Omental fat pad (tissue), 4 donors: ENCODE measurements around the gene BFAR. TPM values are rescaled to one million over a fixed set of nuclear protein-coding genes. Genes with fewer than 3 reads are reported as not detected.

Experiments used
- ATAC-seq: fragments of 150-250 bp; one replicate; pipeline ENCODE4 v1.9.1; 2016; ENCODE audit warnings: mild to moderate bottlenecking, moderate library complexity; ENCODE audit not compliant: low FRiP score
- DNase-seq: peaks from one replicate; pipeline ENCODE4 v3.0.0-alpha.2; 2019; ENCODE audit warnings: low spot score
- total RNA-seq, 4 donors: library from RNA; depleted of rRNA; stranded (reverse); fragments of >200 nt; gene quantifications; one replicate each; pipeline ENCODE4 v1.1.0, GENCODE V29; 2016
- TF ChIP-seq, protein P1 (sequence below), 3 donors: fragments of 450-650 bp; IDR thresholded peaks; one replicate each; pipeline ENCODE4 v1.5.1; 2016 to 2017; ENCODE audit warnings: antibody characterized with exemption in 3 of 3, mild to moderate bottlenecking in 3 of 3, moderate library complexity in 2 of 3

Gene BFAR
- total RNA-seq, 4 donors from 2014 or later, result 47.3 to 73.0 (median 61.5) TPM

DNA sequence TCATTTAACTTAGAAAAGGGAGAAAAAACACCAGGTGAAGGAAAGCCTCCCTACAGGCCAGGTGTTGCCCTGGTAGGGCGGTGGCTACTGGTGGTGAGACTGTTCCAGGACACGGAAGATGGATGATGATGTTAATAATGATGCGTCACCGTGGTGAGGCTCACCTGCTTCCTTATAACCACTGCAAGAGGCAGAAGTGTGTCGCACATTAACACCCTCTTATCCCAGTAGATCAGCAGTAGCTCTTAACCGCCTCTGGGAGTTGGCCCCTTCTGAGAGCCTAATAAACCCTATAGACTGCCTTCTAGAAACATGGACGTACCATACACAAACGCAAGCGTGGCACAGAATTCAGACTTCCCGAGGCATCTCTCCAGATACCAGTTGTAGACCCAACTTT lies 7.8 kb downstream of the BFAR start:
- TF ChIP-seq, protein P1, sequence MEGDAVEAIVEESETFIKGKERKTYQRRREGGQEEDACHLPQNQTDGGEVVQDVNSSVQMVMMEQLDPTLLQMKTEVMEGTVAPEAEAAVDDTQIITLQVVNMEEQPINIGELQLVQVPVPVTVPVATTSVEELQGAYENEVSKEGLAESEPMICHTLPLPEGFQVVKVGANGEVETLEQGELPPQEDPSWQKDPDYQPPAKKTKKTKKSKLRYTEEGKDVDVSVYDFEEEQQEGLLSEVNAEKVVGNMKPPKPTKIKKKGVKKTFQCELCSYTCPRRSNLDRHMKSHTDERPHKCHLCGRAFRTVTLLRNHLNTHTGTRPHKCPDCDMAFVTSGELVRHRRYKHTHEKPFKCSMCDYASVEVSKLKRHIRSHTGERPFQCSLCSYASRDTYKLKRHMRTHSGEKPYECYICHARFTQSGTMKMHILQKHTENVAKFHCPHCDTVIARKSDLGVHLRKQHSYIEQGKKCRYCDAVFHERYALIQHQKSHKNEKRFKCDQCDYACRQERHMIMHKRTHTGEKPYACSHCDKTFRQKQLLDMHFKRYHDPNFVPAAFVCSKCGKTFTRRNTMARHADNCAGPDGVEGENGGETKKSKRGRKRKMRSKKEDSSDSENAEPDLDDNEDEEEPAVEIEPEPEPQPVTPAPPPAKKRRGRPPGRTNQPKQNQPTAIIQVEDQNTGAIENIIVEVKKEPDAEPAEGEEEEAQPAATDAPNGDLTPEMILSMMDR (IDR thresholded peaks at IDR 0.05), result no peak
- no peak for DNase-seq
- no peak for ATAC-seq

GRCh38 chr16:14641206-14641605 lies 8.5 kb downstream of the BFAR start:
- DNase-seq (no peak), ATAC-seq (no peak)
- TF ChIP-seq, protein P1 (IDR thresholded peaks at IDR 0.05), result no peak

GRCh38 chr16:14641926-14642325 lies 9.2 kb downstream of the BFAR start:
- TF ChIP-seq, protein P1 (IDR thresholded peaks at IDR 0.05), result no peak
- ATAC-seq (no peak), DNase-seq (no peak)

- TF ChIP-seq, protein P1 (IDR thresholded peaks at IDR 0.05), result no peak
- ATAC-seq (no peak), DNase-seq (no peak)
Observed at GRCh38 chr16:14649816-14650215, 17.1 kb downstream of the BFAR start.

DNA sequence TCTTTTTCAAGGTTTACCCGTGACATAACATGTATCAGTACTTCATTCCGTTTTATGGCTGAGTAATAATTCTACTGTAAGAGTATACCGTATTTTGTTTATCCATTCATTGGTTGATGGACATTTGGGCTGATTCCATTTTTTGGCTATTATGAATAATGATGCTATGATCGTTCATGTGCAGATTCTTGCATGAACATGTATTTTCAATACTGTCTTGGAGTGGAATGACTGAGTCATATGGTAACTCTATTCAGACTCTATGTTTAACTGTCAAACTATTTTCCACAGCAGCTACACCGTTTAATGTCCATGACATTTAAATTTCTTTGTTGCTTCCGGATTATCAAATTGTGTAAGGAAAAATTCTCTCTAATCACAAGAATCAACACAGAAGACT lies 17.9 kb downstream of the BFAR start:
- ATAC-seq (no peak), DNase-seq (no peak)
- TF ChIP-seq, protein P1 (IDR thresholded peaks at IDR 0.05), result no peak

DNA sequence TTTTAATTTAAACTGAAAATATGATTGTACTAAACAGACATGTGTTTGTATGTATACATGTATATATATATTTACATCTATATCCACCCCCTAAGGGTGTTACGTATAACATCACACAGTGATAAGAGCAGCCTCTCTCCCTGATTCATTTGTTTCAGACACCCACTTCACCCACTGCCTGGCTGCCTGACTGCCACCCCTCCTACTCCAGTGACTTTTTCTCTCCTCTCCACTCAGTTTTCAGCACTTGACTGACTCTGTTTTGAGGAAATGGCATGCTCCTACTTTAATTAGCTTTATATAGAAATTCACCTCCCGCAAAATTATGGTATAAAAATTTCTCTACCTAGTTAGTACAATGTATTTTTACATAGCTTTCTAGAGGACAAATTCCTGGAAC lies 20.0 kb downstream of the BFAR start:
- ATAC-seq (no peak), DNase-seq (no peak)
- TF ChIP-seq, protein P1 (IDR thresholded peaks at IDR 0.05), result no peak

DNA sequence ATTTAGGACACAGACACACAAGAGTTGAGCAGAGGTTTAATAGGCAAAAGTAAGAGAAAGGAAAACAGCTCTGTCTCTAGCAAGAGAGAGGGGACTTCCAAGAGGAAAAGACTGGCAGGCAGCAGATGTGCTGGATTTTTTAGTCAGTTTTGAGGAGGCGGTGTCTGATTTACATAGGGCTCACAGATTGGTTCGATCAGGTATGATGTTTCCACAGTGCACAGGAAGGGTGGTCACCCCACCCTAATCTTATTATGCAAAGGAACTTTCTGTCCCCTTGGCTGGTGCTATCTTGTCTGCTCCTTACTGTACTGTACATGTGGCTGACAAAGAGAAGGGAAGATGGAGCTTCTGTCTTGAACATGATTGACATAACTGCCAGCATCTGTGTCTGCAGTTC lies 25.3 kb downstream of the BFAR start:
- TF ChIP-seq, protein P1 (IDR thresholded peaks at IDR 0.05), result no peak
- ATAC-seq (no peak), DNase-seq (no peak)
